Fibroblast of upper back skin (primary cell): Measurements from ENCODE around the gene TBC1D3B.
"Not testable (repeated sequence)": the region's sequence is repeated elsewhere in the genome, so short reads cannot be mapped to it uniquely, and the experiment has no call there.

Experiments used
- DNase-seq: peaks from one replicate; pipeline ENCODE4 v3.0.0-alpha.2; 2013

TBC1D3B gene

GRCh38 chr17:36198831-36199465, 22.5 kb upstream of the TBC1D3B start:
- DNase-seq, result no peak

- no peak for DNase-seq
Measured at GRCh38 chr17:36197387-36197703, 20.9 kb upstream of the TBC1D3B start.

- DNase-seq, result no peak
Measured at GRCh38 chr17:36196131-36196486, 19.7 kb upstream of the TBC1D3B start.

- DNase-seq, result no peak
Measured at GRCh38 chr17:36195434-36196130, 19.1 kb upstream of the TBC1D3B start.

- DNase-seq, result not testable (repeated sequence)
Measured at GRCh38 chr17:36194832-36195433, 18.5 kb upstream of the TBC1D3B start.

DNA sequence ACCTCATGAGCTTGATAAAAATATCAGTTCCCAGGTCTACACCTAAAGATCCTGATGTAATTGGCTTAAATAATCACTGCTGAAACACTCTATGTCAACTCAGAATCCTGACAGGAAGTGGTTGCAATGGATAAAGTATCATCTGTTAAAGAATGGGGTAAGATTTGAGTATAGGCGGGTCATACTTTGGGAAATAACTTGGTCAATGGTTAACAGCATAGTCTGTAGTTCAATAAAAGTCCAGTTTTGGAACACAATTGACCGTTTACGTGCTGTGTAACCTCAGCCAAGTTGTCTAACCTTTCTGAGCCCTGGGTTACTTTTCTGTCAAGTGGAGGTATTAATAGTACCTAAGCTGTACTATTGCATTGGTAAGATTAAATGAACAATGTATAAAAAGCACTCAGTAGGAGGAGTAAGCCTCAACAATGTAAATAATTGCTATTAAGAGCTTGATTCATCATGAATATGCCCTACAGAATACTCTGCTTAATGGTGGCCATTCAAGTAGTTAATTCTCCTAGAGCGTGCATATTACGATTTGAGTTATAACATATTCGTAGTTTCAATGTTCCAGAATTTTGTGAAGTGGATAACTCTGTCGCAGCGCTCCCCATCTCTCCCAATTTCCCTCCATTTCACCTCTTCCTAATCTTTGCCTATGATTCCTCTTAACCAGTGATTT, 17.9 kb upstream of the TBC1D3B start:
- DNase-seq, result not testable (repeated sequence)

DNA sequence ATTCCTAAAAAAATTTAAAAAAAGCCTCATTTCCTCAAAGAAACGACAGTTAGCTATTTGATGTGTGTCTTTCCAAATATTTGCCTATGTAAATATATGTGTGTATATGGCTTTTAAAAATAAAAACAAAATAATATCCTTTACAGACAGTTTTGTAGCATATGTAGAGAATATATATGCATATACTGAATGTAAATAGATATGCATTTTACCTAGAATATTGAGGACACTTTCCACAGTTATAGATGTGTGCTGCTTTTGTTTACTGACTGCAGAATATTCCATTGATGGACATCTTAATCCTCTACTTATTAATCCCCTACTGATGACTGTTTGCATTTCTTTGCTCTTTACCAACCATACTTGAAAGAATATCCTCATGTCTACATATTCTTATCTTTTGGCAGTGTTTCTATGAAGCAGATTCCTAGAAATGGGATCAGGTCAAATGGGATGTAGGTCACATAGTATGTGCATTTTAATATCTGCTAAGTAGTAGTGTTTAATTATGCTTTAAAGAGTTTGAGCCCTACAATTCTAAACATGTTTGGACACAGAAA, 16.9 kb upstream of the TBC1D3B start:
- DNase-seq, result no peak

DNA sequence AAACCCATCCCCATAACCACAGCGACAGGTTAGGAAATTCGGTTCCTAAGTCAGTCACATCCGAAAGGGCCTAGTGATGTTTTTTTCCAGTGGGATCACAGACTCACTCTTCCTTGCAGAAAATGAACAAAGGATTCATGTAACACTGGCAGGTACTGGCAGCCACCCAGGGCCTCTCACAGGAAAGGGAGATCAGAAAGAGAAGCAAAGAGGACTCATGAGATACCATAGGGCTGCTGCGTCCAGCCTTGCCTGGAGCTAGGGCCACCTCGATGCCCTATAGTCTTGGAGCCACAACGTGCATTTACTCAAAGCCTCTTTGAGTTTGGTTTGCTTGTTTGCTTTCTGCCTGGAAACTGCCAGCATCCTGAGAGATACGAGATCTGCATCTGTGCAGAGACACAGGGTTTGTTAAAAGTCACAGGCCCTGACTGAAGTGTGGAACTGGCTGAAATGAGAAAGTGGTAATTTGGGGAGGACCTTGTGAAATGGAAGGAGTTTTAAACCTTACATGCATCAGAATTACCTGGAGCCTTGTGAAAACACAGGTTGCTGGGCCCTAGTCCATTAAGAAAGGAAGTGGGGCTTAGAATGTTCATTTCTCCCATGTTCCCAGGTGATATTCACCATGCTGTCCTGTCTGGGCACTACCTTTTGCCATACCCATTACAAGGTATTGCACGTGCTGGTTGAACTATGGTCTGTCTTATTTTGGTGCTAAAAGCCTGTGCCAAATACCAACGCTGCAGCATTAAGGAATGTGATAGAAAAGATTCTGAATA, 14.3 kb upstream of the TBC1D3B start:
- DNase-seq, result not testable (repeated sequence)

GRCh38 chr17:36189993-36190392, 13.6 kb upstream of the TBC1D3B start:
- DNase-seq, result not testable (repeated sequence)

- DNase-seq, result no peak
Measured at GRCh38 chr17:36188891-36189306, 12.5 kb upstream of the TBC1D3B start.

GRCh38 chr17:36187943-36188665, 11.7 kb upstream of the TBC1D3B start:
- not testable (repeated sequence) for DNase-seq

GRCh38 chr17:36186810-36187763, 10.7 kb upstream of the TBC1D3B start:
- DNase-seq, result not testable (repeated sequence)

GRCh38 chr17:36185416-36185815, 9.0 kb upstream of the TBC1D3B start:
- no peak for DNase-seq

DNA sequence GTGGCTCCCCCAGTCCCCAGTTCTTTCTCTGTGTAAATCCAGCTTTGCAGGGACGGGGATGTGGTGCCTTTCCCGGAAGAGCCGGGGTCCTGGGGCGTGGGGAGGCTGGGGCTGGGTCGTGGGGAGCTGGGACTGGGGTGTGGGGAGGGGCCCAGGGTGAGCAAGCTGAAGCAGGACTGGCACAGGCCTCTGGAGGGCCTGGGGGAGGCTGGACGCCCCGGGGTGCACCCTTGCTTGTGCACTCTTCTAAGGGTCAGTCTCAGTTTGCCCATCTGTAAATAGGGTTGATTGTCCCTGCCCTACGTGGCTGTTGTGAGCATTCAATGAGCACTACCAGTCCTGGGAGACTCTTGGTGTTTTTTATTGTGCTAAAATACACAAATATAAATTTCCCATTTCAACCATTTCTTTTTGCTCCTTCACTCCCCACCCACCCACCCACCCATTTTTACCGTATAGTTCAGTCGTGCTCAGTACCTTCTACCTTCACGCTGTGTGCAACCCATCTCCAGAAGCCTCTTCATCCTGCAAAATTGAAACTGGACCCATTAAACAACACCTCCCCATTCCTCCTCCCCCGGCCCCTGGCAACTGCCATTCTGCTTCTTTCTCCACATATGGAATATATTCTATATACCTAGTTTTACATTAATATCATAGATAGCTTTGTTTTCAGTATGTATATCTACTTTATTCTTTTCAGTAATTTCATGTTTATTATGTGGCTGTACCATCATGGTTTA, 7.8 kb upstream of the TBC1D3B start:
- no peak for DNase-seq

- DNase-seq, result peak; percentile 59
Measured at GRCh38 chr17:36183001-36183971, 6.8 kb upstream of the TBC1D3B start.

GRCh38 chr17:36182176-36183000, 6.0 kb upstream of the TBC1D3B start:
- DNase-seq, result no peak

DNA sequence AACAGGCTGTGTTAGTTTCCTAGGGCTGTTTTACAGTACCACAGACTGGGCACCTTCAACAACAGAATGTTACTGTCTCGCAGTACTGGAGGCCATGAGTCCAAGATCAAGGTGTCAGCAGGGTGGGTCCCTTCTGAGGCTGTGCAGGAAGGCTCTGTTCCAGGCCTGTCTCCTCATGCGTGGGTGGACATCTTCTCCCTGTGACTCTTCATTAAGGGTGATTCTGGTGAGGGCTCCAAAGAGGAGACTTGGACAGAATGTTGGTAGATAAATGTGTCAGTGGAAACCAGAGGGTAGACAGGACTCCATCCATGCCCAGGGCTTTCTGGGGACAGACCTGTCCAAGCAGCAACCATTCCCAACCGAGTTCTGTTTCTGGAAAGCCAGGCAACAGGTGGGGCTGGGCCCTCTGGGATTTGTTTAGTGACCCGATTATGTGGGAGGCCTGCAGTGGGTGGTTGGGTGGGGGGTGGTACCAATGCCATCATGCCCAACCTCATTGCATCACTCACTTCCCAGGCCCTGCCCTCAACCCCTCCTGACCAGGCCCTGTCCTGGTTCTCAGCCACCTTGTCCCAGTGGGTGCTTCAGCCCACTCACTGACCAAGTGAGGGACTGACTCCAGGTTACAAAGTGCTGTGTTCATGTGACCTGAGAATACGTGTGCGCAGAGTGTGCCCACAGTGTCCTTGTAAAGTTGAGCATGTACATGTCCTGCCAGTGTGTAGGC, 5.2 kb upstream of the TBC1D3B start:
- DNase-seq, result not testable (repeated sequence)
